RPMI8226 (cell line): Measurements from ENCODE around the gene SMAP2.
A peak's percentile ranks its signal among the peaks of the same experiment; 100 is the strongest.
"Not testable (repeated sequence)": the region's sequence is repeated elsewhere in the genome, so short reads cannot be mapped to it uniquely, and the experiment has no call there.

Source experiments
- DNase-seq: peaks from one replicate; pipeline ENCODE4 v3.0.0-alpha.2; 2015

The SMAP2 gene

DNA sequence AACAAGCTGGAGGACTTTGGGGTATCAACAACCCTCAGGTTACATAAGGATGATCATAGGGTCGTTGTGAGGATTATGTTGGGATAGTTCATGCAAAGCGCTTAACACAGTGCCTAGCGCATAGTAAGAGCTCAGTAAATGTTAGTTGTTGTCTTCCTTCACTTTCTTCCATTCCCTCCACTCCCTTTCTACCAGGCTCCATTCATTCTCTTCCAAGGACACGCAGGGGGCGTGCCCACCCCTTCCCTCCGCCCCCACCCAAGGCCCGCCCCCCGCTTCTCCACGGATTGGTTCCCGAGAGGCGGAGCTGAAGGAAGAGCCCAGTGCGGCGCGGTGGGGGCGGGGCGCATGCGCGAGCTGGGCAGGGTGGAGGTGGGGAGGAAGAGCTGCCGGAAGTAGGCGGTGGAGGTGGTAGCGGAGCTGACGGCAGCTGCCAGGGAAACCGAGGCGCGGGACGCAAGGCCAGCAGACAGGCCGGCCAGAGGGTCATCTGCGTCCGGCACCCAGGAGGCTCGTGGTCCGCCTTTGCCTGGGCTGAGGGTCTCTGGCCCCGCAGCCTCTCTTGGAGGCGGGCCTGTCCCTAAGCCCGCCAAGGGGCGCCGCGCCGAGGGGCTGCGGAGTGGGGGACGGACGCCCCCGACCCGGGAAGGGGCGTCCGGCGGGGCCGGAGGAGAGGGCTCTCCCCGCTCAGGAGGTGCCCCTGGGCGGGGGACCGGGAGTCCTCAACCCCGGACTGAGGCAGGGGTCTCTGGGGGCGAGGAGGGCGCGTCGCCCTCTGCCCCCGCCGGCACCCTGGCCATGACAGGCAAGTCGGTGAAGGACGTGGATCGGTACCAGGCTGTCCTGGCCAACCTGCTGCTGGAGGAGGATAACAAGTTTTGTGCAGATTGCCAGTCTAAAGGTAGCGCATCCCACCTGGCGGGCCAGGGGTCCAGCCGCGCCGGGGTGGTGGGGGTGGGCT lies at the start of gene SMAP2:
TSS of gene SMAP2 (plus strand) at position 405 of the 961 bp plus-strand sequence. CDS start at position 799, 394 bp downstream.
- peak; percentile 98 for DNase-seq

DNA sequence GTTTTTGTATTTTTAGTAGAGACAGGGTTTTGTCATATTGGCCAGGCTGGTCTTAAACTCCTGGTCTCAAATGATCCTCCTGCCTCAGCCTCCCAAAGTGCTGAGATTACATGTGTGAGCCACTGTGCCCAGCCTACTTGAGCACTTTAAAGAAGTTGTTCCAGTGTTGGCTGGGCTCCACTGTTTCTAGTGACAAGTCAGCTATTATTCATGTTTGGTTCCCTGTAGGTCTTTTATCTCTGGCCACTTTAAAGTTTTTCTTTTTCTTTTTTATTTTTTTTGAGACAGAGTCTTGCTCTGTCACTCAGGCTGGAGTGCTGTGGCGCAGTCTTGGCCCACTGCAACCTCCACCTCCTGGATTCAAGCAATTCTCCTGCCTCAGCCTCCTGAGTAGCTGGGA lies 42.1 kb upstream of the SMAP2 start:
- not testable (repeated sequence) for DNase-seq

- DNase-seq: no peak
Observed at GRCh38 chr1:40332695-40333094, 40.8 kb upstream of the SMAP2 start.

- DNase-seq: no peak
Observed at GRCh38 chr1:40337443-40337842, 36.1 kb upstream of the SMAP2 start.

DNA sequence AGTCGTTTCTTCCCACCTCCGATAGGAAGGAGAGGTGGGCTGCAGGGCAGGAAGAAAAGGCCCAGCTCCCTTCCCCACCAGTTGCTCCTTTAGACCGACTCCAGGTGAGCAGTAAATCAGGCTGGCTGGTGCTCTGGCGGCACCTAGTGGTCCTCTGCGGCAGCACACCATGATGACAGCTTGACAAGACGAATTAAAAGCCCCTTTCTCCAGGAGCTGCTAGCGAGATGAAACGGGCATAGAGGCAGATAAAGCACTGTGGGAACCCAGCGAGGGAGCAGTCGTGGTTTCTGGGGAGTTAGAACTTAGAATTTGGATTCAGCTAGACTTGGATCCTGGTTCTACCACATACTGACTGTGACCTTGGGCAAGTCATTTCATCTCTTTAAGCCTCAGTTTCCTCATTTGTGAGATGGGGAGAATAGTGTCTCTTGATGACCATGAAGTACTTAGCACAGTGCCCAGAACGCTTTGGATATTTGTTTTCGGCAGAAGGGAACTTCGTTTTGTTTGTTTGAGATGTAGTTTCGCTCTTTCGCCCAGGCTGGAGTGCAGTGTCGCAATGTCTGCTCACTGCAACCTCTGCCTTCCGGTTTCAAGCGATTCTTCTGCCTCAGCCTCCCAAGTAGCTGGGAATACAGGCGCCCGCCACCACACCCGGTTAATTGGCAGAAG lies 34.6 kb upstream of the SMAP2 start:
- peak; percentile 86 for DNase-seq

GRCh38 chr1:40339420-40340323 lies 33.9 kb upstream of the SMAP2 start:
- DNase-seq: no peak

GRCh38 chr1:40341491-40342380 lies 31.8 kb upstream of the SMAP2 start:
- DNase-seq: no peak

DNA sequence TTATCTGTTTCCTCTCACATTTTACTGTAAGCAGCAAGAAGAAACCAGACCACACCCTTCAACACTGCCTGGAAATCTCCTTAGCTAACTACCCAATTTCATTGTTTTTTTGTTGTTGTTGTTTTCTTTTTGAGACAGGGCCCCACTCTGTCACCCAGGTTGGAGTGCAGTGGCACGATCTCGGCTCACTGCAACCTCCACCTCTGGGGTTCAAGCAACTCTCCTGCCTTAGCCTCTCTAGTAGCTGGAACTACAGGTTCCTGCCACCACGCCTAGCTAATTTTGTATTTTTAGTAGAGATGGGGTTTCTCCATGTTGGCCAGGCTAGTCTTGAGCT lies 31.2 kb upstream of the SMAP2 start:
- DNase-seq: not testable (repeated sequence)

DNA sequence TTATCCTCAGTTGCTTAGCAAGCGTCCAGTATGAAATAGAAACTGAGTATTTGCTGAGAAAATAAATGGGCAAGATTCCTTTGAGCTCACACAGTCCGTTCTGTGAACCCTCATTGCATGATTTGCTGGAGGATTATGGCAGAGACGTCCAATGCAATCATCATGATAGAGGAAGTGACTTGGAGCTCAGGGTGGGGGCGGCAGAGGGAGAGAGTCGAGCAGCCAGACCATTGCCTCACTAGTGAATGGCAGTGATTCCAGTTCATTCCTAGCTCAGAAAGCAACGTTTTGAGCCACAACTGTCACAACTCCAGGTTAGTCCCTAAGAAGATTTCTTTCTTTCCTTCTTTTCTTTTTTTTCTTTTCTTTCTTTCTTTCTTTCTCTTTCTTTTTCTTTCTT lies 28.9 kb upstream of the SMAP2 start:
- DNase-seq: peak; percentile 41

GRCh38 chr1:40350391-40350790 lies 23.1 kb upstream of the SMAP2 start:
- no peak for DNase-seq

GRCh38 chr1:40351124-40351523 lies 22.4 kb upstream of the SMAP2 start:
- DNase-seq: no peak

- peak; percentile 56 for DNase-seq
Observed at GRCh38 chr1:40352126-40352525, 21.4 kb upstream of the SMAP2 start.

DNA sequence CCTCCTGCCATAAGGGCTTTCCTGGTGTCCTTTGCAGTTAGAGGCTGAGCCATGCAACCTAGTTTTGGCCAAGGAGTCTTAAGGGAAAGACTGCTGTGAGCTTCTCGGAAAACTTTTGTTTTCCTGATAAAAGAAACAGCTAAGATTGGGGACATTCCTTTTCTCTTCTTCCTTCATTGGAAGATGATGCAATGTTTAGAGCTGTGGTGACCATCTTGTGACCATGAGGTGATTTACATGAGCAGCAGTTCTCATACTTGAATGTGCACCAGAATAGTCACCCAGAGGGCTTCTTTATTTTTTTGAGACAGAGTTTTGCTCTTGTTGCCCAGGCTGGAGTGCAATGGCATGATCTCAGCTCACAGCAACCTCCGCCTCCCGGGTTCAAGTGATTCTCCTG lies 20.4 kb upstream of the SMAP2 start:
- no peak for DNase-seq

- DNase-seq: no peak
Observed at GRCh38 chr1:40357625-40358024, 15.9 kb upstream of the SMAP2 start.

GRCh38 chr1:40360631-40361030 lies 12.9 kb upstream of the SMAP2 start:
- DNase-seq: no peak

DNA sequence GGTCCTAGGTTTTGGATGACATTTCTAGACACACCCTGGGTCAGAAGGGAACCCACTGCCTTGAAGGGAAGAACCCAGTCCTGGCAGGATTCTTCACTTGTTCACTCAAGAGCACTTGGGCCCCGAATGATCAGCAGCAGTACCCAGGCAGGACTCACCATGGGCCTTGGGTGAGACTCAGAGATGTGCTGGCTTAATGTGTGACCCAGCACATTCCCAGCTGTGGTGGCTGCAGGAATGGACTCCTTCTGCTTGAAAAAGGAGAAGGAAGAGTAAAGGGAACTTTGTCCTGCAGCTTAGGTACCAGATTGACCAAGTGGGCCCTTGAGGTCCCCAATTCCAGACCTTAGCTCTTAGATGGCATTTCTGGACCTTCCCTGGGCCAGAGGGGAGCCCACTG lies 12.3 kb upstream of the SMAP2 start:
- no peak for DNase-seq

- DNase-seq: no peak
Observed at GRCh38 chr1:40361637-40362036, 11.9 kb upstream of the SMAP2 start.

- no peak for DNase-seq
Observed at GRCh38 chr1:40362199-40362598, 11.3 kb upstream of the SMAP2 start.

- DNase-seq: no peak
Observed at GRCh38 chr1:40362699-40363098, 10.8 kb upstream of the SMAP2 start.

DNA sequence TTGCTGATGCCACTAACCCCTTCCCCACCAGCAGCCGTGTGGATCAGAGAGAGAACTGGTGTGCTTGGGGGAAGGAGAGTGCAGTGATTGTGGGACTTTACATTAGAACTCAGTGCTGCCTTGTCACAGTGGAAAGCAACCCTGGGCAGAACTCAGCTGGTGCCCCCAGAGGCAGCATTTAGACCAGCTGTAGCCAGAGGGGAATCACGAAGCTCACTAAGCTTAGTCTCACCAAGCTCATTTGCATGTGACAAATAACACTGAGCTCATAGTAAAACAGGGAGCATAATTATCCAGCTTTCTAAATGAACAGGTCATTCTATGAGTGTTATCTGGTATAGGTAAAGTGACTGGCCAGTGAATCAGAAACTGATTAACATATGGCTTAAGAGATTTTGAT lies 9.8 kb upstream of the SMAP2 start:
- DNase-seq: no peak

DNA sequence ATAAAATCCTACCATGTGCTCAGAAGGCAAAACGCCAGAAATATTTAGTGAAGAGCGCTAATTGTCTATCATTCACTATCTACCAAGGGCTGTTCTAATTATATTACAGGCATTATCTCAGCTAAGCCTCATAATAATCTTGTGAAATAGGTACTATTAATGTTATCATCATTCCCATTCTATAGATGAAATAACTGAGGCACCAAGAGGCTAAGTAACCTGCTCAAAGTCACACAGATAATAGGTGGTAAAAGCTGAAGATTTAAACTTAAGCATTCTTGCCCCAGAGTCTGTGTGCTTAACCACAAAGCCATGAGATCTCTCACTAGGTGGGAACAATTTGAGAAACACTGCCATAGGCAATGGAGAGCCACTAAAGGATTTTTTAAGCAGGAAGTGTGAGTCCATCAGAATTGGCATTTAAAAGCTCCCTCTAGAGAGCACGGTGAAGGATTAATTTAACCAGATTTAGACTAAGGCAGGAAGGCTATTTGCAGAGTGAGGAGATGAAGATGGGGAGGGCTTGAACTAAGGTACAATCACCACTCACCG lies 1.7 kb upstream of the SMAP2 start:
- no peak for DNase-seq
